Measurements from ENCODE around the gene ITGA3. TPM values are rescaled to one million over a fixed set of nuclear protein-coding genes. Genes with fewer than 3 reads are reported as not detected.
A peak's percentile ranks its signal among the peaks of the same experiment; 100 is the strongest.

ITGA3 gene
- polyA plus RNA-seq, 1 experiment: 39.9 TPM

GRCh38 chr17:50087246-50087911 is 31.5 kb downstream of the ITGA3 start:
- H3K4me3 ChIP-seq (ENCODE audit: low read depth, low read length): no peak overlapping the region
- DNase-seq (ENCODE audit: low read depth, low spot score): peak; percentile 48
- H3K9me3 ChIP-seq (ENCODE audit: control insufficient read depth, insufficient read depth, low read length): no peaks in the 10 kb centered on the region
- ChIA-PET CTCF (interaction anchor here (0.6 to 2.7 kb wide), 31 partner anchors 9 to 288 kb away, joined by 3 to 85 read pairs (median 4); no protein-coding TSS in a partner anchor), POLR2A (interaction anchor here (0.5 kb wide), 1 partner anchor 245 kb away, joined by 4 read pairs; no protein-coding TSS in a partner anchor)
- H3K27ac ChIP-seq (ENCODE audit: low read depth, low read length): no peak overlapping the region
- peak; percentile 95 for TF ChIP-seq CTCF (IDR thresholded peaks at IDR 0.05; ENCODE audit: low read depth, low read length)
- no peaks in the 10 kb centered on the region for H3K27me3 ChIP-seq (ENCODE audit: control insufficient read depth, insufficient read depth, low read length)

GRCh38 chr17:50087912-50088405 is 32.0 kb downstream of the ITGA3 start:
- Histone ChIP-seq H3K27ac (ENCODE audit: low read depth, low read length) (no peak overlapping the region), H3K4me3 (ENCODE audit: low read depth, low read length) (no peak overlapping the region), H3K9me3 (ENCODE audit: control insufficient read depth, insufficient read depth, low read length) (no peaks in the 10 kb centered on the region), H3K27me3 (ENCODE audit: control insufficient read depth, insufficient read depth, low read length) (no peaks in the 10 kb centered on the region)
- no peak for DNase-seq (ENCODE audit: low read depth, low spot score)
- no peak for TF ChIP-seq CTCF (IDR thresholded peaks at IDR 0.05; ENCODE audit: low read depth, low read length)
- ChIA-PET CTCF (interaction anchor here (0.6 to 2.7 kb wide), 18 partner anchors 14 to 288 kb away, joined by 3 to 85 read pairs (median 4); no protein-coding TSS in a partner anchor), POLR2A (no interaction called here)

GRCh38 chr17:50088952-50089825 is 33.3 kb downstream of the ITGA3 start:
- no peak for TF ChIP-seq CTCF (IDR thresholded peaks at IDR 0.05; ENCODE audit: low read depth, low read length)
- POLR2A ChIA-PET: no interaction called here
- Histone ChIP-seq H3K27ac (ENCODE audit: low read depth, low read length) (no peak overlapping the region), H3K9me3 (ENCODE audit: control insufficient read depth, insufficient read depth, low read length) (no peaks in the 10 kb centered on the region), H3K4me3 (ENCODE audit: low read depth, low read length) (no peak overlapping the region), H3K27me3 (ENCODE audit: control insufficient read depth, insufficient read depth, low read length) (no peaks in the 10 kb centered on the region)
- CTCF ChIA-PET: no interaction called here
- DNase-seq (ENCODE audit: low read depth, low spot score): no peak

GRCh38 chr17:50090071-50090470 is 34.2 kb downstream of the ITGA3 start:
- H3K27ac ChIP-seq (ENCODE audit: low read depth, low read length): no peak overlapping the region
- no peak overlapping the region for H3K4me3 ChIP-seq (ENCODE audit: low read depth, low read length)
- CTCF ChIA-PET: interaction anchor here (0.8 kb wide), 1 partner anchor 94 kb away, joined by 3 read pairs; no protein-coding TSS in a partner anchor
- no peaks in the 10 kb centered on the region for H3K9me3 ChIP-seq (ENCODE audit: control insufficient read depth, insufficient read depth, low read length)
- POLR2A ChIA-PET: no interaction called here
- no peak for DNase-seq (ENCODE audit: low read depth, low spot score)
- no peaks in the 10 kb centered on the region for H3K27me3 ChIP-seq (ENCODE audit: control insufficient read depth, insufficient read depth, low read length)
- no peak for TF ChIP-seq CTCF (IDR thresholded peaks at IDR 0.05; ENCODE audit: low read depth, low read length)
